Colon (tissue), 2 donors: ENCODE data around the gene SPNS2.

ENCODE experiments used
- FAIRE-seq: peaks from 2 replicates; lab custom pipeline; 2012; peaks lifted over from hg19 to GRCh38; lab: Jason Lieb, UNC
- donor health status: control.
- donor health status: control.

SPNS2 gene

DNA sequence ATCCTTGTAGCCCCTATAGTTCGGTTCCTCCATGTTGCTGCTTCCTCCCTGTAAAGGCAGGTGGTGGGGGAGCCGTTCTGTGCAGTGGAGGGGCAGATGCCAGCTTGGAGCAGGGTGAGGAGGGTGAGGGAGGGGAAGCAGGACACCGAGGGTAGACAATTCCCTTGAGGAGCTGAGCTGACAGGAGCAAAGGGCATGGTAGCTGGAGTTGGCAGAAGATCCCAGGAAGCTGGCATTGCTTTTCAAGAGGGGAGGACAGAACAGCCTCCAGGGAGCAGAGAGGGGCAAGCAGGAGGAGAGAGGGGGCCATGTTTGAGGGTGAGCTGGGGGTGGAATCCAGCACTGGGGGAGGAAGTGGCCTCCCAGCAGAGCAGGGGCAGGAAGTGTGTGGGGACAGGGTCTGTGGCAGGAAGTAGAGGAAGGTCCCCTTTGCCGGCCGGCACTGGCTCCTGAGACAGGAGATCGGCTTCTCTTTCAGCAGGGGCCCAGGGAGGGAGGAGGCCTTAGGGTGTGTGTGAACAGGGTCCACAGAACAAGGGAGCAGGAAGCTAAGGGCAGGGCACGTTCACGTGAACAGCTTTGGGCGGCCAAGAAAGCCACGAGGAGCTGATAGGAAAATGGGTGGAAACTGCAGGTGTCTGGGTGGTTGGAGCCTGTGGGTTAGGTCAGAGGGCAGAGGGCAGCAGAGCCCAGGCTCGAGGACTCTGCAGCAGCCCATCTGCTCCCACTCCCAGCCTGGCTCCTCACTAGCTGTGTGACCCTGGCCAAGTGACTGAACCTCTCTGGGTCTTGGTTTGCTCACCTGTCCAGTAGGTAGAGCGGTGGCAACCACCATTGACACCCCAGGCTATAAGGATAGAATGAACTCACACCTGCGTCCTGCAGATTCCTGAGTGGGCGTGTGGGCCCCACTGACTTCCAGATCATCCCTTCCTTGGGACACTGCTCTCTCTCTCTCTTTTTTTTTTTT is 17.5 kb upstream of the SPNS2 start:
- FAIRE-seq = no peak

DNA sequence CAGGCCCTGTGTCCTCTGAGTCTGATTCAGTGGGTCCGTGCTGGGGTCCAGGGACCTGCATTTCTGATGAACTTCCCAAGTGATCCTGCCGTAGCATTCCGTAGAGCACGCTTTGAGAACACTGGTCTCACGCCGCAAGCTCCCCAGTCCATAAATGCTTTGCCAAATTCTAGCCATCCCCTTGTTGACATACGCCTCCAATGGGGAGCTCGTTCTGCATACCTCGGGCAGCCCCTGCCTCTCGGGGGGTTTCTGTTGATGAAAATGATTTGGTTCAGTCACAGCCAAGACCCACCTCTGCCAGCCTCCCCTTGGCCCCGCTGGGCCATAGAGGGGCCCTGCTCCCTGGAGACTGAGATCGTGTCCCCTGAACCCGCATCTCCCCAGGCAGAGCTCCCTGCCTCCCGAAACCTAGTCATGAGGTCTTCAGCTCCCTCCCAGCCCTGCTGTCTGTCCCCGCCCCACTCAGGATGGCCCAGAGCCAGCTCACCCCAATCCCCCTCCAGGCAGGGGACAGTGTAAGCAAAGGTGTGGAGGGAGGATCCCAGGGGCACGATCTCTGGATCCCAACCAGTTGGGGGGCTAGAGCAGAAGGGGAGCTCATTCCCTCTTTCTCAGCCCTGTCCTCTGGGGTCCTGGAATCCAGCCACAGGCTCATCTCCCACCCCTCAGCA is 16.2 kb upstream of the SPNS2 start:
- FAIRE-seq = no peak

GRCh38 chr17:4483012-4483840 is 15.5 kb upstream of the SPNS2 start:
- no peak for FAIRE-seq

DNA sequence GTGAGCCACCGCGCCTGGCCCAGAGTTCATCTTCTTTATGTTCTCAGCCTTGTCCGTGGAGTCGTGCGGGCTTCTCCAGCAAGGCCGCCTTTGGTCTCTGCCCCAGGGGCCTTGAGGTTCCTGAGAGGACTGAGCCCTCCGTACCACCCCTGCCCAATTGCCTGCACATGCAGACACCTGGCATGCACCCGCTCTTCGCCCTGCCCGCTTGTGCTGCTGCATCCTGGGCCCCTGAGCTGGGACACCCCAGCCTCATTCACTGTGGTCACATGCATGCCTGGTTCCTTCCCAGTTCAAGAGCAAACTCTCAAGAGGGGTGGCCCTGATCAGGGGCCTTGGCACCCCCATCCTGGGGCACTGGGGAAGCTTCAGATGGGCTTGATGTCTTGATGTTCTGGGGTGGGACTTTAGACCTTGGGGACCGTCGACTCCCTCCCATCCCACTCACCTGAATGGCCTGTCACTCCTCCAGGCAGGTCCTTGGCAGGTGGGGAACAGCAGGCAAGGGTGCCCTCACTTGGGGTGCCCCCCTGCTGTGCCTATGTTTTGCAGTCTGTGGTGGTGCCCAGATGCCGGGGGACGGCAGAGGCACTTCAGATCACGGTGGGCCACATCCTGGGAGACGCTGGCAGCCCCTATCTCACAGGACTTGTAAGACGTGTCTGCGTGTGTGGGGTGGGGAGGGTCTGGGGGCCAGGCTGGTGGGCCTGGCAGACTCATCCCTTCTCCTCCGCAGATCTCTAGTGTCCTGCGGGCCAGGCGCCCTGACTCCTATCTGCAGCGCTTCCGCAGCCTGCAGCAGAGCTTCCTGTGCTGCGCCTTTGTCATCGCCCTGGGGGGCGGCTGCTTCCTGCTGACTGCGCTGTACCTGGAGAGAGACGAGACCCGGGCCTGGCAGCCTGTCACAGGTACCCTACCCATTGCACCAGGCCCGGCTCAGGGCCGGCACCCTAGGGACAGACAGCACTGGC is 12.7 kb upstream of the SPNS2 start:
- no peak for FAIRE-seq

- no peak for FAIRE-seq
Observed at GRCh38 chr17:4487296-4487695, 11.4 kb upstream of the SPNS2 start.

DNA sequence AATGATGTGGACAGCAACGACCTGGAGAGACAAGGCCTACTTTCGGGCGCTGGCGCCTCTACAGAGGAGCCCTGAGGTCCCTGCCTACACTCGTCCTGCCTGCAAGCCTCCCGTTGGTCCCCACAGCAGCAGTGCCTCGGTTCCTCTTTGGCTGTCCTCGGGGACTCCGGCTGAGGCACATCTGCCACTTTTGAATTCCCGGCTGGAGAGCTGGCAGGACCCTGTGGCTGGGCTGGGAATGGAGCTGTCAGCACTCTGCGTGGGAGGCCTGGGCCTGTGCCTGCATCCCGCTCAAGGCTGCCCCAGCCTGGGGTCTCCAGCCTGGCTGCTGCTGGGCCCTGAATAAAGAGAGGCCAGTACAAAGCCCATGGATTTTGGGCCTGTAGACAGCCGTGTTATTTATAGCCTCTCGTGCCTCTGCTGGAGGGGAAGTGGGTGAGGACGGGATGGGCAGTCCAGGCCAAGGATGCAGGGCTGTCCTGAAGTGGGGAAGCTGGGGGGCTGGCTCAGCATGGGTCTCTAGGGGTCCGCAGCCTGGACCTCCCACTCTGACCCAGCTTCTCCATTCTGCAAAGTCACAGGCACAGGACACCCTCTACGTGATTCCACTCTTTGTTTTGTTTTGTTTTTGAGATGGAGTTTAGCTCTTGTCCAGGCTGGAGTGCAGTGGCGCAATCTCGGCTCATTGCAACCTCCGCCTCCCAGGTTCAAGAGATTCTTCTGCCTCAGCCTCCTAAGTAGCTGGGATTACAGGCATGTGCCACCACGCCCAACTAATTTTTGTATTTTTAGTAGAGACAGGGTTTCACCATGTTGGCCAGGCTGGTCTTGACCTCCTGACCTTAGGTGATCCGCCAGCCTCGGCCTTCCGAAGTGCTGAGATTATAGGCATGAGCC is 10.6 kb upstream of the SPNS2 start:
- FAIRE-seq = no peak

GRCh38 chr17:4488989-4489595 is 9.6 kb upstream of the SPNS2 start:
- FAIRE-seq = no peak

DNA sequence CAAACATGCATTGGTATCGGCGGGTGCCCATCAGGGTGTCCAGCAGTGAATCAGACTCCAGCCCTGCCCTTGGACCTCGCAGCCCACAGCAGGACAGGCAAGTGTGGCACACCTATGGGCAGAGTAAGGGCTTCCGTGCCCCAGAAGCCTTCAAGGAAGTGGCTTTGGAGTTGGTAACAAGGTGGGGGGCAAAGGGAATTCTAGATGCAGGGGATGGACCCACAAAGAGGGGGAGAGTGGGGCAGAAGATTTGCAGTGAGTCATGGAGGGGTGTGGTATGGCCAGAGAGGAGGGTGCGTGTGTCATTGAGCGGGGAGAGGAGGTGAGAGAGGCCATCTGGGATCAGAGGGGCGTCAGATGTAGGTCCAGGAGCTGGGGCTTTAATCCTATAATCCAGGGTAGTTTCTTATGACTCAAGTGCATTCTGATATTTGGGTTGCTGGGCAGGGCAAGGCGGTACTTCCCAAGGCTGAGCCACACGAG is 8.5 kb upstream of the SPNS2 start:
- FAIRE-seq = no peak

DNA sequence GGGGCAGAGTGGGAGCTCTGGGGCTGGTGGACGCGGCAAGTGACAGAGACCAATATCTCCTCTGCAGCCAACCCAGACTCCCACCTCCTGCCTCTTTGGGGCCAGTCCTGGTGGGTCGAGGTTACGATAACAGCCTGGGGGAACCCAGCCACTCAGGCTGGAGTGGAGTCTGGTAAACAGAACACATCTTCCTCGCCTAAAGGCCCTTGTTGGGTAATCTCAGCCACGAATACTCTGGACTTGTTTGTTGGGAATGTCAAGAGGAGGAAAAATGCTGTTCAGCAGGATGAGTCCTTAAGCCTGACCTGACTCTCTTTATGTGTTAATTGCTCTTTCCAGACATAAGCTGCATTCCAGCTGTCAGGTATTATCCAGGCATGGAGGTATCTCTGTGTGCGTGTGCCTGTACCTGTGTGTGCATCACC is 8.0 kb upstream of the SPNS2 start:
- no peak for FAIRE-seq

GRCh38 chr17:4492721-4493561 is 5.7 kb upstream of the SPNS2 start:
- FAIRE-seq = no peak

GRCh38 chr17:4497101-4497824 is 1.4 kb upstream of the SPNS2 start:
- FAIRE-seq = no peak

DNA sequence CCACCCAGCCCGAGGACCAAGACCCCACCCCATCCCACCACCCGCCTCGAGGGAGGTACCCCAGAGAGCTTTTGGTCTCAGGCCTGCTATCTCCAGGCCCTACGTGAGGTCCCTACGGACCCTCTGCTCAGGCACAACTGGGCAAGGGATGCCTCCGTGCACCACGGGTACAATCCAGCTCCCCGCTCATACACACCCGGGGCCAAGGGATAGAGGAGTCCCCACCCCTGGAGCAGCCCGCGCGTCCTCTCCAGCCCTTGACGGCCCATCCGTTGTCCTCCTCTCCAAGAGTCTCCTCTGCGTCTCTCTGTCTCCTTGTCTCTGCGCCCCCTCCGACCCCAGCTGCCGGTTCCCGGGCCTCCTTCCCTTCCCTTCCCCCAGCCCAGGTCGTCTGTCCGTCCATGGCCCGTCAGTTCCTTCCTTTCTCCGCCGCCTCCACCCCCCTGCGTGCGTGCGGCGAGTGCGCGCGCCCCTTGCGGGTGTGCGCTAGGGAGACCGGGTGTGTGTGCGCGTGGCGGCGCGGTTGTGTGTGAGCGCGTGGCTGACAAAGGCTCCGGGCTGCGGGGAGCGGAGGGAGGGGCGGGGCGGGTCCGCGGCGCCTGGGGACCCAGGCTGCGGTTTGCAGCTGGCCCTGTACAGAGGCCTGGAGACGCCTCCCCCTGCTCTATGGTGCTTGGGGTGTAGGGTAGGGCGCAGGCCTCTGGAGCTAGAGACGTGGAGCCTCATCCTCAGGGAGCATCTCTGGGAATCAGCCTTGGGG is 930 bp downstream of the SPNS2 start:
- no peak for FAIRE-seq

DNA sequence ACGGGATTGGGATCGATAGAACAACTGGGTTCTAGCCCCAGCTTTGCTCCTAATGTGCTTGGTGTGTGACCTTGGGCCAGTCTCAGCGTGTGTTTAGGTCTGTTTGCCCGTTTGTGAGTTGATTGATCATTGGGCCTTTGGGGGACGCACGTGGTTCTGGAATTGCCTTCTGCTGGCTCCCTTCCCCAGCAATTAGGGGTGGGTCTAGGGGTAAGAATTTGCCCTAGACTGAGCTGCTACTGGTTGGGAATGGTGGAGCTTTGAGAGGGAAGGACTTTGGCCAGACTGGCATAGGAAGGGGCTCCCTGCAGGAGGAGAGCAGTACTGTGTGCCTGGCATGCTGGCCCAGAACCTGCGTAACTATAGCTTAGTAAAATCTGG is 1.5 kb downstream of the SPNS2 start:
- FAIRE-seq = no peak

GRCh38 chr17:4501295-4501949 is 2.7 kb downstream of the SPNS2 start:
- no peak for FAIRE-seq

DNA sequence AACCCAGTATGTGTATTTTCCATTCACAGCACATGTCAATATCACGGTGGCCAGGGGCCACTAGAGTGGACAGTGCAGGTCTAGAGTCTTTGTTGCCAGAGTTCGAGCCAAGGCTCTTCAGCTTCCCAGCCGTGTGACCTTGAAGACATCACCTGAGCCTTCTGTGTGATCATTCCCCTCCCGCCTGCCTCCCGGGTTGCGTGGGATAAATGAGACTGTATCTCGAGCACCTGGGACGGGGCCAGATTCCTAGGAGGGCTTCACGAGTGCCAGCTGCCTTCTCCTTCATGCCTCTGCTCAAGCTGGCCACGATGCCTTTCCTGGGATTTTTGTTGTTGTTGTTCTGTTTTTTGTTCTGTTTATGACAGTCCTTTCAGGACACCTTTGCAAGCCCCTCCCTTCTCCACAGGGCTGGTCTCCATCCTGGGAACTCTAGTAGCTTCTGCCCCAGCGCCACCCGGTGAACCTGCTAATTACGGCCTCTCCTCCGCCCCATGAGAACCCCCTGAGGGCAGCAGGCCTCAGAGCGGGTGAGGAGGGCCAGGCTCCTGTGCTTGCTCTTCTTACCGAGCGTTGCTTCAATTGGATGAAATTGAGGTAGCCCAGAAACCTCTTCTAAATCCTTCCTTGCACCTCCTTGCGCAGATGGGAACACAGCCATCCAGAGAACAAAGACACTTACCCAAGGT is 3.9 kb downstream of the SPNS2 start:
- no peak for FAIRE-seq
